ENCODE measurements around the gene EPC2.

EPC2 gene

DNA sequence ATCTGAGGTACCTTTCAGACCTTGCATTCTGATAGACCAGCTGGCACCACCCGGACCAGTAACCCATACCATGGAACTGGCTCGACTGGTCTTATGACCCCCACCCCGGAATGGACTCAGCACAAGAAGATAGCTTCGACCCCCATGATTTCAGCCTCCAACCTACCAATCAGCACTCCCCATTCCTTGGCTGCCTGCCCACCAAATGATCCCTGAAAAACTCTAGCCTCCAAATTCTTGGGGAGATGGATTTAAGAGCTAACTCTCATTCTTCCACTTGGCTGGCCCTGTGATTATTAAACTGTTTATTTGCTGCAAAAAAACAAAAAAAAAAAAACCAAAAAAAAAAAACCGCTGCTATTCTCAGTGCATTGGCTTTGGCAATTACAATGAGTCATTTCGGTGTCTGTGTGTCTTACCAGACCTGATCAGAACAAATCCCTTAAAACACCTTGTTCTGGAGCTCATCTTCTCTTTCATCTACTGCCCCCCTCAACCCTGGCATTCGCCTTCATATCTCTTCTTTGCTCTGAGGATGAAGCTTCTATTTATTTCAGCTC, 170.4 kb downstream of the EPC2 start:
- DNase-seq: no peak

GRCh38 chr2:148816176-148816575, 171.6 kb downstream of the EPC2 start:
- no peak for DNase-seq

DNA sequence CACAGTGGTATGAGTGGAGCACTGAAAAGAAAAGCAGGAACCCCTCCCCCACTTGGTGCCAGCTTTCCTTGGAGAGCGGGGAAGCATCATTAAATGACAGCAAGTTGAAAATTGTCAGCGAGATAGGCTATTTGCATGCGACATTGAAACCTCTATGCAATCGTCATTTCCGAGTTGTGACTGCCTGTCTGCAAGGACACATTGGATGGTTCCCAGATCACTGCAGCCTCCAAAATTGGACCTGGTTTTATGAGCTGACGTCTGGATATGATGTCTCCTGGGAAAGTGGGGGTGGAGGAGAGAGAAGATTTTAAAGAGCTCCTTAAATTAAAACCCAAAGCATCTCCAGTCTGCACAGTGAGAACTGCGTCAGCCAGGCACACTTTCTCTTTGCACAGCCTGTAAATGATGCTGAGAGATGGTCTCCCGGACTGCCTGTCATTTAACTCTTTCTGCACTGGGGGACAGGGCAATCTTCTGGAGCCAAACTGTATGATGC, 172.7 kb downstream of the EPC2 start:
- no peak for DNase-seq

GRCh38 chr2:148819019-148819585, 174.6 kb downstream of the EPC2 start:
- no peak for DNase-seq

- no peak for DNase-seq
Observed at GRCh38 chr2:148824190-148824589, 179.6 kb downstream of the EPC2 start.

- no peak for DNase-seq
Observed at GRCh38 chr2:148826791-148827190, 182.2 kb downstream of the EPC2 start.

DNA sequence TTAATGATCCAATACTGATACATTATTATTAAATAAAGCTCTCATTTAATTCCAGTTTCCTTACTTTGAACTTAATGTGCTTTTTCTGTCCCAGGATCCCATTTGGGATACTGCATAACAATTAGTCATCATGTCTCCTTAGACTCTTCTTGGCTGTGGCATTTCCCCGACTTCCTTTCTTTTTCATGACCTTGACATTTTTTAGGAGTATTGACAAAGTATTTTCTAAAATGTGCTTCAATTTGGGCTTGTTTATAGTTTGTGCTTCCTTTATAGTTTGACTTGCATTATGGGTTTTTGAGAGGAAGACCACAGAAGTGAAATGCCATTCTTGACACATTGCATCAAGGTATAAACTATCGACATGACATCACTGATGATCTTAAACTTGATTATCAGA, 184.4 kb downstream of the EPC2 start:
- no peak for DNase-seq

DNA sequence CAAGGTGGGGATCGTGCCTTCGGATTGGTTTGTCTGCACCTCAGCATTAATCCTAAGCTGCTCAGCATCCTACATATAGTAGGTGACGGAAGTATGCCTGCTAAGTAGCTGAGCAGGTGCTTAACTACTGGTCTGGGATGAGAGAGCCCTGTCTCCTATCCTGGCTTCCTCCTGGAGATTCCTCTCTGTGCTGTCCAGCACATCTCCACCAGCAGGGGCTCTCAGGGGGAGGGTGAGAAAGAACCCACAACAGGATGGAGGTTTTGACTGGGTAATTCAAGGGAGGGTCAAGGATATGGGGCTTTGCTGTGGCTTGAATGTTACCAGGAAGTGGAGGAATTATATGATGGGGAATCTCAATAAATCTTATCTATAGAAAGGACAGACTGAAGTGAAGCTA, 185.1 kb downstream of the EPC2 start:
- no peak for DNase-seq

DNA sequence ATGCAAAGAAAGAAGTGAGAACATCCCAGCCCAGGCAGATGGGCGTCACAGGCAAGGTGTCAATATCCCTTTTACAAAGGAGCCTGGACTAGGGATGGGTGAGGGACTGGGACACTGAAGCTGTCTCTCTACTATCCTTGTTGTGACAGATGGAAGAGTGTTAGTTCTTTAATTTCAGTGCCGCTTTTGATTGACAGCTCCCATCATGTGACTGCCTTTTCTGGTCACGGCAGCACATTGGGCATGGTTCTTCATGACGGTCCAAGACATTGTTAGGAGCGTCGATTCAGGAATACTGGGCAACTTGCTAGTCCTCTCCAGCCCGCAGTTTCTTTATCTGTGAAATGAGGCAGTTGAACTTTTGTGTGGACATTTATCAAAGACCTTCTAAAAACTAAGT, 188.1 kb downstream of the EPC2 start:
- no peak for DNase-seq

Measured in stimulated activated CD4-positive, alpha-beta T cell treated with anti-CD3 and anti-CD28 coated beads, Interleukin-4, amount 100 ng/mL, for 24 hours (primary cell).